ENCODE results near the gene ADCY5.

The ADCY5 gene

DNA sequence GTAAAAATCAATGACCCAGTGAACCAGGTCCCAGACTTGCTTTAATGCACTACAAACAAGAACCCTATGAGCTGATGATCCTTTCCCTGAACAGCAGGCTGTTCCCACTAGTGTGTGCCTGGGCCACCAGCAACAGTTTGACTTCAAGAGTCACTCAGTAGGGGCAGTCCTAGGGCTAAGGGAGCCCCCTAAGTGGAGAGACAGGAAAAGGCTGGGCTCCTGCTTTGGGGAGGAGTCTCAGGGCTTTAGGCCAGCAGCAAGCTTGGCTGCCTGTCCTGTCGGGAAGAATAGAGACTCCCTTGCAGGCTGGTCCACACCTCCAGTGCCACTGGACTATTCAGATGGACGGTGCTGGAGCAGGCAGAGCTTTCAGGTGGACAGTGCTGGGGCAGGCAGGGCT lies 29.4 kb upstream of the ADCY5 start:
- Histone ChIP-seq H3F3A (ENCODE audit: insufficient read depth, low read length) (no peaks in the 10 kb centered on the region), H3K9me3 (ENCODE audit: low read length) (no peaks in the 10 kb centered on the region), H3K27me3 (ENCODE audit: insufficient read depth, low read length) (no peaks in the 10 kb centered on the region), H3K9me2 (ENCODE audit: low read depth, low read length) (no peaks in the 10 kb centered on the region), H2AFZ (ENCODE audit: low read length) (no peak overlapping the region), H4K20me1 (ENCODE audit: insufficient read depth, low read length) (no peaks in the 10 kb centered on the region), H3K9ac (ENCODE audit: low read length) (no peak overlapping the region), H3K4me3 (ENCODE audit: low read depth, low read length, poor library complexity, severe bottlenecking) (no peak overlapping the region), H3K27ac (ENCODE audit: low read depth, low read length, poor library complexity, severe bottlenecking) (no peak overlapping the region), H3K36me3 (ENCODE audit: insufficient read depth, low read length) (no peaks in the 10 kb centered on the region), H3K79me2 (ENCODE audit: insufficient read depth, low read length) (no peaks in the 10 kb centered on the region), H3K4me1 (ENCODE audit: insufficient read depth, low read length, severe bottlenecking) (no peaks in the 10 kb centered on the region), H3K4me2 (ENCODE audit: low read length) (no peak overlapping the region)
- no peak for TF ChIP-seq EZH2 (IDR thresholded peaks at IDR 0.05; ENCODE audit: borderline replicate concordance, low read length)
- TF ChIP-seq, protein P1, sequence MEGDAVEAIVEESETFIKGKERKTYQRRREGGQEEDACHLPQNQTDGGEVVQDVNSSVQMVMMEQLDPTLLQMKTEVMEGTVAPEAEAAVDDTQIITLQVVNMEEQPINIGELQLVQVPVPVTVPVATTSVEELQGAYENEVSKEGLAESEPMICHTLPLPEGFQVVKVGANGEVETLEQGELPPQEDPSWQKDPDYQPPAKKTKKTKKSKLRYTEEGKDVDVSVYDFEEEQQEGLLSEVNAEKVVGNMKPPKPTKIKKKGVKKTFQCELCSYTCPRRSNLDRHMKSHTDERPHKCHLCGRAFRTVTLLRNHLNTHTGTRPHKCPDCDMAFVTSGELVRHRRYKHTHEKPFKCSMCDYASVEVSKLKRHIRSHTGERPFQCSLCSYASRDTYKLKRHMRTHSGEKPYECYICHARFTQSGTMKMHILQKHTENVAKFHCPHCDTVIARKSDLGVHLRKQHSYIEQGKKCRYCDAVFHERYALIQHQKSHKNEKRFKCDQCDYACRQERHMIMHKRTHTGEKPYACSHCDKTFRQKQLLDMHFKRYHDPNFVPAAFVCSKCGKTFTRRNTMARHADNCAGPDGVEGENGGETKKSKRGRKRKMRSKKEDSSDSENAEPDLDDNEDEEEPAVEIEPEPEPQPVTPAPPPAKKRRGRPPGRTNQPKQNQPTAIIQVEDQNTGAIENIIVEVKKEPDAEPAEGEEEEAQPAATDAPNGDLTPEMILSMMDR (IDR thresholded peaks at IDR 0.05; ENCODE audit: low read length) = no peak

DNA sequence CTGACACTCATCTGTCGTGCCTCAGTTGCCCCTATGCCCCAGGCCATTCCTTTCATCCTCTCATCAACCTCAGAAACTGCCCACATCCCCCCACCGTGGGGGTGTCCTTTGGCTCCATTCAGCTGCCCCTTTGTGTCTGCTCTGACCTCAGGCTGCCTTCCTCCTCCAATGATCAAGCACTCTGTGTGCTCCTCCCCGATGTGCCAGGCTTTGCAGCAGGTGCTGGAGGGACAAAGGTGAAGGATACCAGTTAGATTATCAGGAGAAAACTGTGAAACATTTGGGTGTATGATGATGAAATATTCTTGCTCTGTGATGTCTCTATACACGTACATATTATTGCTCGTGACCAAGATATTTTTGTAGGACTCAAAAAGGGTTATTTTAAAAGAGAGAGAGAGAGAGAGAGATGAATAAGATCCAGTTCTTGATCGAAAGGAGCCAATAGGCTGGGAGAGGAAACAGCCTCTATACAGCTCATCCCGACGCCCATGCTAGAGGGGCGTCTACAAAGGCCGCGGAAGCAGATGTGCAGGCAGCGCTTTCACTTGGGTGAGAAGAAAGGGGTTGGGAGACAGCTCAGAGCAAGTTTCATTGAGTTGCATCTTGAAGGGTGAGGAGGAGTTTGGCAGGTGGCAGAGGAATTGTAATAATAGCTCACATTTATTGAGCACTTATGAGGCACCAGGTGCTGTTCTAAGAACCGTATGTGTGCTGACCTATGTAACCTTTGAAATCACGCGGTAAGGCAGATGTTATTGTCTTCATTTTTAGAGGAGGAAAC lies 28.3 kb upstream of the ADCY5 start:
- Histone ChIP-seq H3K36me3 (ENCODE audit: insufficient read depth, low read length) (no peaks in the 10 kb centered on the region), H3K79me2 (ENCODE audit: insufficient read depth, low read length) (no peaks in the 10 kb centered on the region), H3K9me3 (ENCODE audit: low read length) (no peaks in the 10 kb centered on the region), H3K27ac (ENCODE audit: low read depth, low read length, poor library complexity, severe bottlenecking) (no peak overlapping the region), H3K4me3 (ENCODE audit: low read depth, low read length, poor library complexity, severe bottlenecking) (no peak overlapping the region), H3K4me2 (ENCODE audit: low read length) (no peak overlapping the region), H3K9ac (ENCODE audit: low read length) (no peak overlapping the region), H2AFZ (ENCODE audit: low read length) (no peak overlapping the region), H3K27me3 (ENCODE audit: insufficient read depth, low read length) (no peaks in the 10 kb centered on the region), H3K9me2 (ENCODE audit: low read depth, low read length) (no peaks in the 10 kb centered on the region), H3F3A (ENCODE audit: insufficient read depth, low read length) (no peaks in the 10 kb centered on the region), H3K4me1 (ENCODE audit: insufficient read depth, low read length, severe bottlenecking) (no peaks in the 10 kb centered on the region), H4K20me1 (ENCODE audit: insufficient read depth, low read length) (no peaks in the 10 kb centered on the region)
- no peak for TF ChIP-seq EZH2 (IDR thresholded peaks at IDR 0.05; ENCODE audit: borderline replicate concordance, low read length)
- TF ChIP-seq, protein P1 (IDR thresholded peaks at IDR 0.05; ENCODE audit: low read length) = no peak

DNA sequence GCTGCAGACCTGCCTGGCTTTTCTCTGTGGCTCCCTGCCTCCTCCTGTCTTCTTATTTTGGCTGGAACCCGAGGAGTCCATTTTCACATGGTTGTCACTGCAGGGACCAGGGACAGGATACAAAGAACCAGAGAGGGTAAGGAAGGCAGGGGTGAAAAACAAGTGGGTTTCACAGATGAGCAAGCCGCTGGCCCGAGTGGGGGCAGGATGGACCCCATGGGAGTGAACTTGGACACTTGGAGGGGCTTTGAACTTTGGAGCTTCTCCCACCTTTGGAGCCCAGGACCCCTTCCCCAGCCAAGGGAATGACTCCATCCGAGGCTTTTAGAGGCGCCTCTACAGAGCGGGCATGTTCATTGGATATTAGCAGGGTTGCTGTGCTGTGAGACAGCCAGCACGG lies 26.9 kb upstream of the ADCY5 start:
- no peaks in the 10 kb centered on the region for H3K27me3 ChIP-seq (ENCODE audit: insufficient read depth, low read length)

More for the DNA sequence above, 26.9 kb upstream of the ADCY5 start:
- H3K4me3 ChIP-seq (ENCODE audit: low read depth, low read length, poor library complexity, severe bottlenecking) = no peak overlapping the region
- TF ChIP-seq EZH2 (IDR thresholded peaks at IDR 0.05; ENCODE audit: borderline replicate concordance, low read length) = no peak
- TF ChIP-seq, protein P1 (IDR thresholded peaks at IDR 0.05; ENCODE audit: low read length) = no peak
- no peak overlapping the region for H3K4me2 ChIP-seq (ENCODE audit: low read length)
- H2AFZ ChIP-seq (ENCODE audit: low read length) = no peak overlapping the region
- no peaks in the 10 kb centered on the region for H3K9me3 ChIP-seq (ENCODE audit: low read length)
- H3K36me3 ChIP-seq (ENCODE audit: insufficient read depth, low read length) = no peaks in the 10 kb centered on the region
- no peaks in the 10 kb centered on the region for H3K9me2 ChIP-seq (ENCODE audit: low read depth, low read length)
- H3K4me1 ChIP-seq (ENCODE audit: insufficient read depth, low read length, severe bottlenecking) = no peaks in the 10 kb centered on the region
- no peaks in the 10 kb centered on the region for H3K79me2 ChIP-seq (ENCODE audit: insufficient read depth, low read length)
- no peak overlapping the region for H3K27ac ChIP-seq (ENCODE audit: low read depth, low read length, poor library complexity, severe bottlenecking)
- no peaks in the 10 kb centered on the region for H3F3A ChIP-seq (ENCODE audit: insufficient read depth, low read length)
- H3K9ac ChIP-seq (ENCODE audit: low read length) = no peak overlapping the region
- H4K20me1 ChIP-seq (ENCODE audit: insufficient read depth, low read length) = no peaks in the 10 kb centered on the region

Data from OCI-LY1 (cell line).